Calu3 (cell line): Measurements from ENCODE around the gene MFSD1. TPM values are rescaled to one million over a fixed set of nuclear protein-coding genes. Genes with fewer than 3 reads are reported as not detected.

ENCODE experiments used
- BruUV-seq: library from RNA; stranded (reverse); fragments of 400-500 nt; replicated peaks from 2 replicates; lab custom pipeline; 2021; lab: Mats Ljungman, UMichigan
- CTCF ChIA-PET: fragments of 300-600 bp; sonication (Branson Sonifier 250); formaldehyde crosslinking; loops from one replicate; lab custom pipeline; 2022; ENCODE audit warnings: antibody characterized with exemption; lab: Charles Lee
- DNase-seq: peaks from one replicate; pipeline ENCODE4 v3.0.0; 2022
- H3K27ac Mint-ChIP-seq: one replicate; pipeline ENCODE4 v1.8.0; 2022; ENCODE audit warnings: mixed read lengths; ENCODE audit not compliant: unreplicated experiment
- H3K27me3 Mint-ChIP-seq: one replicate; pipeline ENCODE4 v1.8.0; 2022; ENCODE audit warnings: mixed read lengths; ENCODE audit not compliant: unreplicated experiment
- H3K36me3 Mint-ChIP-seq: one replicate; pipeline ENCODE4 v1.8.0; 2022; ENCODE audit warnings: mild to moderate bottlenecking, moderate library complexity, mixed read lengths; ENCODE audit not compliant: insufficient read depth, unreplicated experiment
- H3K4me1 Mint-ChIP-seq: one replicate; pipeline ENCODE4 v1.8.0; 2022; ENCODE audit warnings: mild to moderate bottlenecking, low read depth, mixed read lengths; ENCODE audit not compliant: unreplicated experiment
- H3K4me3 Mint-ChIP-seq: one replicate; pipeline ENCODE4 v1.8.0; 2022; ENCODE audit warnings: mild to moderate bottlenecking, low read depth, moderate library complexity, mixed read lengths; ENCODE audit not compliant: unreplicated experiment
- H3K9me3 Mint-ChIP-seq: one replicate; pipeline ENCODE4 v1.8.0; 2022; ENCODE audit warnings: low read depth, mixed read lengths; ENCODE audit not compliant: unreplicated experiment
- CTCF ChIP-seq: fragments of 200-600 bp; IDR thresholded peaks from one replicate; pipeline ENCODE4 v1.8.0; 2022; ENCODE audit warnings: antibody characterized with exemption; ENCODE audit not compliant: unreplicated experiment
- intact Hi-C: fragments of 100-400 bp; cut with micrococcal nuclease; formaldehyde crosslinking; loops from one replicate; pipeline ENCODE4 v1.10.0; 2022; ENCODE audit not compliant: unreplicated experiment
- total RNA-seq: library from RNA; stranded (reverse); gene quantifications from 2 replicates; pipeline ENCODE4 v1.2.3, GENCODE V29; 2022

The MFSD1 gene
- total RNA-seq, 1 experiment from 2014 or later, result 95.8 TPM

GRCh38 chr3:158827773-158828172 is 25.9 kb downstream of the MFSD1 start:
- DNase-seq, result no peak
- Mint-ChIP-seq H3K9me3 (no peaks in the 10 kb centered on the region), H3K27ac (no peak overlapping the region), H3K27me3 (no peaks in the 10 kb centered on the region), H3K4me1 (no peaks in the 10 kb centered on the region), H3K4me3 (no peak overlapping the region), H3K36me3 (no peaks in the 10 kb centered on the region)
- TF ChIP-seq CTCF, result no peak
- CTCF ChIA-PET, result no interaction called here
- intact Hi-C loops, result no loop called here
- BruUV-seq, result no TSS peak

- DNase-seq, result no peak
- H3K4me3 Mint-ChIP-seq, result no peak overlapping the region
- intact Hi-C loops, result no loop called here
- no peak for TF ChIP-seq CTCF
- H3K4me1 Mint-ChIP-seq, result no peaks in the 10 kb centered on the region
- no TSS peak for BruUV-seq
- no peaks in the 10 kb centered on the region for H3K9me3 Mint-ChIP-seq
- no peaks in the 10 kb centered on the region for H3K36me3 Mint-ChIP-seq
- H3K27ac Mint-ChIP-seq, result no peak overlapping the region
- CTCF ChIA-PET, result interaction anchor here (1.0 kb wide), 1 partner anchor 435 kb away, joined by 3 read pairs; no protein-coding TSS in a partner anchor
- peaks cover 13% of the 10 kb centered on the region for H3K27me3 Mint-ChIP-seq
Measured at GRCh38 chr3:158830391-158830790, 28.5 kb downstream of the MFSD1 start.

GRCh38 chr3:158831861-158832260 is 30.0 kb downstream of the MFSD1 start:
- no peak for TF ChIP-seq CTCF
- intact Hi-C loops, result no loop called here
- no peak overlapping the region for H3K27ac Mint-ChIP-seq
- no peak for DNase-seq
- peaks cover 20% of the 10 kb centered on the region for H3K27me3 Mint-ChIP-seq
- H3K4me3 Mint-ChIP-seq, result no peak overlapping the region
- CTCF ChIA-PET, result interaction anchor here (0.6 kb wide), 1 partner anchor 926 kb away, joined by 3 read pairs; no protein-coding TSS in a partner anchor
- H3K36me3 Mint-ChIP-seq, result no peaks in the 10 kb centered on the region
- no peaks in the 10 kb centered on the region for H3K4me1 Mint-ChIP-seq
- H3K9me3 Mint-ChIP-seq, result no peaks in the 10 kb centered on the region
- no TSS peak for BruUV-seq

- Mint-ChIP-seq H3K4me1 (no peaks in the 10 kb centered on the region), H3K27ac (no peak overlapping the region), H3K4me3 (no peak overlapping the region), H3K36me3 (no peaks in the 10 kb centered on the region), H3K9me3 (no peaks in the 10 kb centered on the region), H3K27me3 (peaks cover 31% of the 10 kb centered on the region)
- TF ChIP-seq CTCF, result no peak
- intact Hi-C loops, result no loop called here
- BruUV-seq, result no TSS peak
- no peak for DNase-seq
- CTCF ChIA-PET, result no interaction called here
Measured at GRCh38 chr3:158835631-158836030, 33.8 kb downstream of the MFSD1 start.
